Suprapubic skin (tissue), 4 donors: Measurements from ENCODE around the gene C12orf43.

ENCODE experiments used
- CTCF ChIP-seq, 2 donors: fragments of 200-600 bp in 1 of 2; fragments of 450-650 bp in 1 of 2; sonication (generic) in 1 of 2; IDR thresholded peaks; one replicate each; pipeline ENCODE4 v1.5.1; 2016 to 2019; ENCODE audit warnings: antibody characterized with exemption in 2 of 2, mild to moderate bottlenecking in 1 of 2, moderate library complexity in 1 of 2
- EP300 ChIP-seq: sonication (generic); formaldehyde crosslinking; IDR thresholded peaks from one replicate; pipeline ENCODE4 v1.6.1; 2017; ENCODE audit warnings: antibody characterized with exemption
- POLR2A ChIP-seq, 2 donors: fragments of 450-650 bp; IDR thresholded peaks; one replicate each; pipeline ENCODE4 v1.6.1; 2017; ENCODE audit warnings: antibody characterized with exemption in 2 of 2, mild to moderate bottlenecking in 2 of 2, moderate library complexity in 2 of 2
- POLR2AphosphoS5 ChIP-seq, 3 donors: sonication (generic); formaldehyde crosslinking; IDR thresholded peaks; one replicate each; pipeline ENCODE4 v1.6.1; 2017; ENCODE audit warnings: antibody characterized with exemption in 3 of 3

GRCh38 chr12:121030576-121031212 lies 14.4 kb upstream of the C12orf43 start:
- no peak for TF ChIP-seq CTCF (IDR thresholded peaks at IDR 0.05)
- no peak for TF ChIP-seq POLR2A (IDR thresholded peaks at IDR 0.05)
- no peak for TF ChIP-seq EP300
- TF ChIP-seq POLR2AphosphoS5 (IDR thresholded peaks at IDR 0.05), result no peak
